PC-9 (cell line): Measurements from ENCODE around the gene CUX1. TPM values are rescaled to one million over a fixed set of nuclear protein-coding genes. Genes with fewer than 3 reads are reported as not detected.

ENCODE experiments used
- BruUV-seq: library from RNA; stranded (reverse); fragments of 400-500 nt; replicated peaks from 2 replicates; lab custom pipeline; 2021; lab: Mats Ljungman, UMichigan
- CTCF ChIA-PET: fragments of 300-600 bp; sonication (Branson Sonifier 250); formaldehyde crosslinking; loops from one replicate; lab custom pipeline; 2022; ENCODE audit warnings: antibody characterized with exemption; lab: Charles Lee
- POLR2A ChIA-PET: fragments of 300-600 bp; sonication (Branson Sonifier 250); formaldehyde crosslinking; loops from one replicate; lab custom pipeline; 2022; ENCODE audit warnings: antibody characterized with exemption; ENCODE audit not compliant: unreplicated experiment; lab: Charles Lee
- DNase-seq, 2 experiments: peaks; one replicate each; pipeline versions ENCODE4 v3.0.0 to v3.0.0-alpha.2; 2015 to 2022; ENCODE audit warnings: mixed read lengths in 1 of 2
- H2AFZ ChIP-seq: fragments of 200-600 bp; sonication (generic); 2 replicates; pipeline ENCODE4 v1.8.1; 2017; ENCODE audit warnings: antibody characterized with exemption
- H3F3A ChIP-seq: fragments of 200-600 bp; sonication (generic); 2 replicates; pipeline ENCODE4 v1.8.1; 2017; ENCODE audit warnings: antibody characterized with exemption, mild to moderate bottlenecking, low read depth; ENCODE audit not compliant: insufficient read depth
- H3K27ac ChIP-seq: fragments of 200-600 bp; sonication (generic); 2 replicates; pipeline ENCODE4 v1.6.1; 2016; ENCODE audit warnings: mixed run types
- H3K27me3 ChIP-seq: fragments of 200-600 bp; sonication (generic); 2 replicates; pipeline ENCODE4 v1.6.1; 2016; ENCODE audit warnings: low read depth, mixed run types; ENCODE audit not compliant: insufficient read depth
- H3K36me3 ChIP-seq: fragments of 200-600 bp; sonication (generic); 2 replicates; pipeline ENCODE4 v1.6.1; 2016; ENCODE audit warnings: low read depth, mixed run types
- H3K4me1 ChIP-seq: fragments of 200-600 bp; sonication (generic); replicated peaks from 2 replicates; pipeline ENCODE4 v1.6.1; 2016; ENCODE audit warnings: mixed run types; ENCODE audit not compliant: insufficient read depth
- H3K4me2 ChIP-seq: fragments of 200-600 bp; sonication (generic); 2 replicates; pipeline ENCODE4 v1.6.1; 2017; ENCODE audit warnings: mixed run types
- H3K4me3 ChIP-seq: fragments of 200-600 bp; sonication (generic); 2 replicates; pipeline ENCODE4 v1.6.1; 2016; ENCODE audit warnings: mixed run types
- H3K79me2 ChIP-seq: fragments of 200-600 bp; sonication (generic); 2 replicates; pipeline ENCODE4 v1.6.1; 2017; ENCODE audit warnings: low read depth, mixed run types
- H3K9me2 ChIP-seq: fragments of 200-600 bp; sonication (generic); 2 replicates; pipeline ENCODE4 v1.8.1; 2017; ENCODE audit warnings: mild to moderate bottlenecking; ENCODE audit not compliant: insufficient read depth
- H3K9me3 ChIP-seq: fragments of 200-600 bp; sonication (generic); 2 replicates; pipeline ENCODE4 v1.8.1; 2016; ENCODE audit warnings: low read depth; ENCODE audit not compliant: insufficient read depth
- H4K20me1 ChIP-seq: fragments of 200-600 bp; sonication (generic); 2 replicates; pipeline ENCODE4 v1.8.1; 2017; ENCODE audit not compliant: insufficient read depth
- CTCF ChIP-seq: fragments of 200-600 bp; sonication (generic); conservative IDR thresholded peaks from 2 replicates; pipeline ENCODE4 v1.6.1; 2017; ENCODE audit warnings: mixed run types, antibody characterized with exemption, mild to moderate bottlenecking, moderate library complexity
- EZH2 ChIP-seq: fragments of 200-600 bp; sonication (generic); IDR thresholded peaks from 2 replicates; pipeline ENCODE4 v1.8.0; 2017; ENCODE audit warnings: antibody characterized with exemption, low read depth
- intact Hi-C: fragments of 100-400 bp; cut with micrococcal nuclease; formaldehyde crosslinking; loops from one replicate; pipeline ENCODE4 v1.10.0; 2022; ENCODE audit not compliant: unreplicated experiment
- total RNA-seq: library from RNA; stranded (reverse); gene quantifications from 2 replicates; pipeline ENCODE4 v1.2.3, GENCODE V29; 2021

CUX1 gene
- total RNA-seq, 1 experiment from 2014 or later, result 83.3 TPM

DNA sequence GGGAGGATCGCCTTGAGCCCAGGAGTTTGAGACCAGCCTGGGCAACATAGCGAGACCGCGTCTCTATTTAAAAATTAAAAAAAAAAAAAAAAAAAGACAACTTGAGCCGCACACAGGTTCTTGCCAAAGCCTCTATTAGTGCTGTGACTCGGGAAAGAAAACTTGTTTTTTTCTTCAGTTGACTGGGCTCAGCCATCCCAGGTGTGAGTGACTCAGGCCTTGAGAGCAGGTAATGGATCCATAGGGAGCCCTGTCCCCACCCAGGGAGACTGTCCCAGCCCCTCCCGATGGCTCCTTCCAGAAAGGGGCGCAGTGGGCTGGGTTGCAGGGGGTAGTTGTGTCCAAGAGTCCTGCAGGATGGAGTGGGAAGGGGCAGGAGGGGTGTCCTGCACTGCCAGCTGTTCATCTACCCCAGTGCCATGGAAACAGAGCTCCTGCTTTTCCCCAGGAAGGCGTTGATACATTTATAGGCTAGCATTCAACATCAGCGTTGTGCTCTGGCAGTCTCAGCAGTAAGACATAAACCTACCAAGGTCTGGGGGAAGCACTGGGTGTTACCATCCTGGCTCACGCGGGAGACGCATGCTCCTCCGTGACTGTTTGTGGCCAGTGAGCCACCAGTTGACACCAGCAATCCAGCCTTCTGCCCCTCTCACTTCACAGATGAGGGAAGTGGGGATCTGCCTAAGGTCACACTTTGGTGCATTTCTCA is 126.6 kb downstream of the CUX1 start:
- TF ChIP-seq CTCF (no peak), EZH2 (no peak)
- Histone ChIP-seq H3K9me3 (no peaks in the 10 kb centered on the region), H2AFZ (no peak overlapping the region), H3K4me2 (no peak overlapping the region), H3F3A (peaks cover 13% of the 10 kb centered on the region; the same call in 1 of the 2 replicates), H3K27me3 (no peaks in the 10 kb centered on the region), H3K79me2 (peaks cover 10% of the 10 kb centered on the region; the same call in 1 of the 2 replicates), H3K4me1 (peaks cover 34% of the 10 kb centered on the region), H3K4me3 (no peak overlapping the region), H3K9me2 (no peaks in the 10 kb centered on the region), H3K27ac (no peak overlapping the region), H4K20me1 (peaks cover 6% of the 10 kb centered on the region; the same call in 1 of the 2 replicates), H3K36me3 (no peaks in the 10 kb centered on the region)
- no TSS peak for BruUV-seq
- CTCF ChIA-PET, result no interaction called here
- intact Hi-C loops, result loop anchor here (2.0 kb wide), 1 partner anchor 293 kb away; no protein-coding TSS in a partner anchor
- POLR2A ChIA-PET, result no interaction called here
- no peak for DNase-seq

GRCh38 chr7:101944611-101945010 is 127.2 kb downstream of the CUX1 start:
- Histone ChIP-seq H3K36me3 (no peaks in the 10 kb centered on the region), H3K27me3 (no peaks in the 10 kb centered on the region), H3K27ac (no peak overlapping the region), H3F3A (peaks cover 13% of the 10 kb centered on the region; the same call in 1 of the 2 replicates), H3K4me1 (peaks cover 34% of the 10 kb centered on the region), H4K20me1 (peaks cover 6% of the 10 kb centered on the region; the same call in 1 of the 2 replicates), H3K9me2 (no peaks in the 10 kb centered on the region), H3K9me3 (no peaks in the 10 kb centered on the region), H2AFZ (no peak overlapping the region), H3K4me2 (no peak overlapping the region), H3K79me2 (peaks cover 10% of the 10 kb centered on the region; the same call in 1 of the 2 replicates), H3K4me3 (no peak overlapping the region)
- POLR2A ChIA-PET, result no interaction called here
- CTCF ChIA-PET, result no interaction called here
- TF ChIP-seq EZH2 (no peak), CTCF (no peak)
- no TSS peak for BruUV-seq
- intact Hi-C loops, result no loop called here
- DNase-seq, result no peak

DNA sequence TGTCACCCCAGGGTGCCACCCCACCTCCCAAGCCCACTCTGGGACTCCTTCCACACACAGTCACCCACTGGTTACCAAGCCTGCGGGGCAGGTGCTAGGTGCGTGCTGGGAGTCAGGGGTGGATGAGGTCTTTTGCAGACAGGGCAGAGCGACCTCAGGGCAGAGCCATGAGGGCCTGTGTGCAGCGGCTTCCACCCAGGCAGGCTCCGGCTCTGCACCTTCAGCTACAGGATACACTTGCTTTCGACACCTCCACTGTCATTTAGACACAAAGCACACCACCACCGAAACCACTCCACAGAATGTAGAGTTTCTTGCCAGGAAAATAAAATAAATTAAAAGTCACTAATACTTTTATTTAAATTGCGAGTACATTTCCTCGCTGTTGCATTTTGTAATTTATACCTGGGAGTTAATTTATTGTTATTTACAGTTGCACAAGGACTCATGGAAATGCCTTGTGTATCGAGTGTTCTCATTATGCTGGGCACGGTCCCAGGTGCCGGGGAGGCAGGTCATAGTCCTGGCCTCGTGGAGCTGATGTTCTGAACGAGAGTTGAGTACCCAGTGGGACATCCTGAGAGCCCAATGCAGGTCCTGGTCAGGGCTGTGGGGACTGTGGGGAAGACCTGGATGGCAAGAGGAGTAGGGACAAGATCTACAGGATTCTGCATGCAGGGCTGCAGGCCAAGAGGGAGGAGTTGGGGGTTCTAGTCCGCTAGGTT is 127.8 kb downstream of the CUX1 start:
- H3K36me3 ChIP-seq, result no peaks in the 10 kb centered on the region
- H3K27me3 ChIP-seq, result no peaks in the 10 kb centered on the region
- no TSS peak for BruUV-seq
- no peak overlapping the region for H3K27ac ChIP-seq
- H3K9me3 ChIP-seq, result no peaks in the 10 kb centered on the region
- CTCF ChIA-PET, result no interaction called here
- H2AFZ ChIP-seq, result no peak overlapping the region
- H3F3A ChIP-seq, result peaks cover 13% of the 10 kb centered on the region; the same call in 1 of the 2 replicates
- no peaks in the 10 kb centered on the region for H3K9me2 ChIP-seq
- POLR2A ChIA-PET, result no interaction called here
- H3K4me2 ChIP-seq, result no peak overlapping the region
- H3K4me1 ChIP-seq, result peaks cover 34% of the 10 kb centered on the region
- peaks cover 10% of the 10 kb centered on the region; the same call in 1 of the 2 replicates for H3K79me2 ChIP-seq
- TF ChIP-seq EZH2, result no peak
- no peak for TF ChIP-seq CTCF
- H3K4me3 ChIP-seq, result no peak overlapping the region
- intact Hi-C loops, result no loop called here
- no peak for DNase-seq
- H4K20me1 ChIP-seq, result peaks cover 6% of the 10 kb centered on the region; the same call in 1 of the 2 replicates
